DOHH2 (cell line): Measurements from ENCODE around the gene TMED10.
"Not testable (repeated sequence)": the region's sequence is repeated elsewhere in the genome, so short reads cannot be mapped to it uniquely, and the experiment has no call there.

Source experiments
- H3F3A ChIP-seq: fragments of 200-600 bp; sonication (generic), shearing (Covaris generic); 2 replicates; pipeline ENCODE4 v1.6.0; 2016; ENCODE audit warnings: antibody characterized with exemption, mild to moderate bottlenecking; ENCODE audit not compliant: control insufficient read depth, insufficient read depth
- H3K27ac ChIP-seq: fragments of 200-600 bp; sonication (generic); 2 replicates; pipeline ENCODE4 v1.5.1; 2014; ENCODE audit warnings: low read depth, mild to moderate bottlenecking, low read length, moderate library complexity
- H3K27me3 ChIP-seq: fragments of 200-600 bp; sonication (generic); 2 replicates; pipeline ENCODE4 v1.6.1; 2014; ENCODE audit warnings: mild to moderate bottlenecking, low read length, mixed read lengths; ENCODE audit not compliant: control insufficient read depth
- H3K36me3 ChIP-seq: fragments of 200-600 bp; sonication (generic); 2 replicates; pipeline ENCODE4 v1.6.1; 2014; ENCODE audit warnings: mild to moderate bottlenecking, low read length, moderate library complexity, mixed read lengths; ENCODE audit not compliant: control insufficient read depth
- H3K4me1 ChIP-seq: fragments of 200-600 bp; sonication (generic); 2 replicates; pipeline ENCODE4 v1.6.1; 2014; ENCODE audit warnings: mild to moderate bottlenecking, low read length, mixed read lengths; ENCODE audit not compliant: control insufficient read depth
- H3K4me2 ChIP-seq: fragments of 200-600 bp; sonication (generic); 2 replicates; pipeline ENCODE4 v1.6.0; 2014; ENCODE audit warnings: mild to moderate bottlenecking, low read length, moderate library complexity
- H3K4me3 ChIP-seq: fragments of 200-600 bp; sonication (generic); 2 replicates; pipeline ENCODE4 v1.5.1; 2014; ENCODE audit warnings: mild to moderate bottlenecking, low read length, mixed read lengths
- H3K79me2 ChIP-seq: fragments of 200-600 bp; sonication (generic); 2 replicates; pipeline ENCODE4 v1.6.1; 2014; ENCODE audit warnings: mild to moderate bottlenecking, low read length, mixed read lengths; ENCODE audit not compliant: control insufficient read depth
- H3K9me2 ChIP-seq: fragments of 200-600 bp; sonication (generic); replicated peaks from 2 replicates; pipeline ENCODE4 v1.6.1; 2014; ENCODE audit warnings: mild to moderate bottlenecking, low read length, mixed read lengths; ENCODE audit not compliant: control insufficient read depth
- H3K9me3 ChIP-seq: fragments of 200-600 bp; sonication (generic); 2 replicates; pipeline ENCODE4 v1.6.1; 2014; ENCODE audit warnings: antibody characterized with exemption, low read length, mixed read lengths; ENCODE audit not compliant: control insufficient read depth, insufficient read depth
- H4K20me1 ChIP-seq: fragments of 200-600 bp; sonication (generic); 2 replicates; pipeline ENCODE4 v1.6.0; 2014; ENCODE audit warnings: low read depth, mild to moderate bottlenecking, antibody characterized with exemption, low read length, moderate library complexity; ENCODE audit not compliant: control insufficient read depth, insufficient read depth
- CTCF ChIP-seq: fragments of 200-600 bp; sonication (generic); IDR thresholded peaks from one replicate; pipeline ENCODE4 v1.5.1; 2014; ENCODE audit warnings: antibody characterized with exemption, mild to moderate bottlenecking, low read depth, low read length; ENCODE audit not compliant: poor library complexity, severe bottlenecking
- EZH2phosphoT487 ChIP-seq: fragments of 200-600 bp; sonication (generic); IDR thresholded peaks from 2 replicates; pipeline ENCODE4 v1.6.1; 2017; ENCODE audit warnings: borderline replicate concordance, mild to moderate bottlenecking, antibody characterized with exemption, low read length, moderate library complexity, mixed read lengths

TMED10 gene

GRCh38 chr14:75155169-75155568 is 21.2 kb downstream of the TMED10 start:
- H3K27ac ChIP-seq = no peak overlapping the region
- peaks cover 19% of the 10 kb centered on the region for H3K36me3 ChIP-seq
- H3F3A ChIP-seq = no peaks in the 10 kb centered on the region
- peaks cover 59% of the 10 kb centered on the region for H3K79me2 ChIP-seq
- H3K9me2 ChIP-seq = no peaks in the 10 kb centered on the region
- peaks cover 7% of the 10 kb centered on the region for H3K4me1 ChIP-seq
- no peak overlapping the region for H3K4me3 ChIP-seq
- H3K9me3 ChIP-seq = no peaks in the 10 kb centered on the region
- H3K27me3 ChIP-seq = no peaks in the 10 kb centered on the region
- no peak overlapping the region for H3K4me2 ChIP-seq
- TF ChIP-seq CTCF (no peak), EZH2phosphoT487 (no peak)
- H4K20me1 ChIP-seq = no peaks in the 10 kb centered on the region; the same call in 1 of the 2 replicates

DNA sequence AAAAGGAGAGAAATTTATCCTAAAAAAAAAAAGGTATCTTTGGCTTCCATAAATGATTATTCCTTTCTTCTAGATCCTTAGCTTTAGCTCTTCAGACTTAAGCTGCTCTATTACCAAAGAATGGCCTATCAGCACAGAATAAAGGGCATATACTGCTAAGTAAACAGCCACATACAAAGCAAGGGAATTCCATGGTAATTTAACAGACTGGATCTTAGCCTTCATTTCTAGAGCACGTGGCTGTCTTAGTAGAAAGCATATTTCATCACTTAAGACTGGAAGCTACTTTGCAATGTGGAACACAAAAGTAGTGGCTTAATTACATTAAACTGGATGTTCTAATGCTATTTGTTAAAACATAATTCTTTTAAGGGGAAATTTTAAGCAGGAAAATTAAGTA is 23.1 kb downstream of the TMED10 start:
- H3F3A ChIP-seq = no peaks in the 10 kb centered on the region
- H3K9me3 ChIP-seq = no peaks in the 10 kb centered on the region
- H3K27ac ChIP-seq = no peak overlapping the region
- H3K36me3 ChIP-seq = peaks cover 27% of the 10 kb centered on the region
- H3K9me2 ChIP-seq = no peaks in the 10 kb centered on the region
- TF ChIP-seq CTCF (no peak), EZH2phosphoT487 (no peak)
- peaks cover 49% of the 10 kb centered on the region for H3K79me2 ChIP-seq
- no peak overlapping the region for H3K4me3 ChIP-seq
- no peaks in the 10 kb centered on the region; the same call in 1 of the 2 replicates for H4K20me1 ChIP-seq
- H3K4me2 ChIP-seq = no peak overlapping the region
- H3K27me3 ChIP-seq = no peaks in the 10 kb centered on the region
- no peaks in the 10 kb centered on the region for H3K4me1 ChIP-seq

- TF ChIP-seq CTCF (no peak), EZH2phosphoT487 (no peak)
- no peak overlapping the region for H3K27ac ChIP-seq
- no peak overlapping the region for H3K4me2 ChIP-seq
- no peaks in the 10 kb centered on the region for H3K9me2 ChIP-seq
- H3K79me2 ChIP-seq = peaks cover 37% of the 10 kb centered on the region
- H3F3A ChIP-seq = no peaks in the 10 kb centered on the region
- H3K4me3 ChIP-seq = no peak overlapping the region
- no peaks in the 10 kb centered on the region for H3K27me3 ChIP-seq
- H3K36me3 ChIP-seq = peaks cover 39% of the 10 kb centered on the region
- no peaks in the 10 kb centered on the region; the same call in 1 of the 2 replicates for H4K20me1 ChIP-seq
- H3K9me3 ChIP-seq = no peaks in the 10 kb centered on the region
- H3K4me1 ChIP-seq = no peaks in the 10 kb centered on the region
Observed at GRCh38 chr14:75151851-75152250, 24.6 kb downstream of the TMED10 start.

- H3K9me3 ChIP-seq, H3K27ac ChIP-seq, H3F3A ChIP-seq, H3K27me3 ChIP-seq, H3K9me2 ChIP-seq, H4K20me1 ChIP-seq, H3K4me2 ChIP-seq, H3K4me1 ChIP-seq, H3K4me3 ChIP-seq: not testable (repeated sequence)
- H3K36me3 ChIP-seq = peaks cover 48% of the 10 kb centered on the region
- peaks cover 26% of the 10 kb centered on the region for H3K79me2 ChIP-seq
Observed at GRCh38 chr14:75150637-75151036, 25.8 kb downstream of the TMED10 start.
